ENCODE data around the gene TYSND1. TPM values are rescaled to one million over a fixed set of nuclear protein-coding genes. Genes with fewer than 3 reads are reported as not detected.
A peak's percentile ranks its signal among the peaks of the same experiment; 100 is the strongest.

Gene TYSND1
- total RNA-seq, 2 experiments from 2014 or later: 12.4 to 13.8 TPM

DNA sequence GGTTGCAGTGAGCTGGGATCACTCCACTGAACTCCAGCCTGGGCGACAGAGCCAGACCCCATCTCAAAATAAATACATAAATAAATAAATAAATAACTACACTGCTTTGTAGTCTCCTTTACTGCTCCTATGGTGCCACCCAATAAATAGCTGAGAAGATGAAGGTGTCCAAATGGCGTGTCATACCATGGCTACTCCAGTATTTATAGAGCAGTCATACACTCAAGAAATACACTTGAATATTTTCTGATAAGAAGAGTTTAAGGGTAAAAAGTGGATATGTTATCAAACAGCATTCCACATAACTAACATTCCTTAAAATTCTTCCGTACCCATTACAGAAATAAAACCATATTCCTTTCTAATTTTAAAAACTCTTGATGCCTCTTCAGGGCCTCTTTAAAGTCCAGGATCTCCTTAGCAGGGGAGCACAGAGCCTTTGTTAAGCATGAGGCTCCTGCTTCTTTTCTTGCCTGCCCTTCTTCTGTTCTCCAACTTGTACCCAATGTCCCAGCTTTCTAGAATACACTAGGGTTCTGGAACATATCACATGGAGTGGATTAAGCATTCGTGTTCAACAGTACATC lies 31.7 kb upstream of the TYSND1 start:
- Mint-ChIP-seq H3K4me1 (peaks cover 16% of the 10 kb centered on the region), H3K36me3 (no peaks in the 10 kb centered on the region), H3K9me3 (ENCODE audit: low read depth) (peaks cover 3% of the 10 kb centered on the region), H3K27me3 (peaks cover 8% of the 10 kb centered on the region), H3K4me3 (no peak overlapping the region), H3K27ac (no peak overlapping the region)
- ATAC-seq: no peak
- DNase-seq: no peak
- CTCF ChIA-PET: no interaction called here

DNA sequence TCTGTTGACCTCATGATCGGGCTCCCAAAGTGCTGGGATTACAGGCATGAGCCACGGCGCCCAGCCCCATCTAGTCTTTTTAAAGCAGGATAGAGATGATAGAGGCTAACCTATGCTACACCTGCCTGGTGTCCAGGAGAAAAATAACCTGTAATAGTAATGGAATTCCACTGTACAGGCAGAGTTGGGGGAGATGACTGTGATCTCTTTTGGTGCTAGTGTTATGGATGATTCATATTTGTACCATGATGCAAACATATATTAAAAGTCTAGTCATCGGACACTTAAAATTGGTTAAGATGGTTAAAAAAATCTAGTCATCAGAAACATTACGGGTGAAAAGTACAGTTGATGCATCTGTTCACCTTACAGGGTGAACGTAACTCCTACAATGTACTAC lies 29.9 kb upstream of the TYSND1 start:
- DNase-seq: no peak
- peaks cover 2% of the 10 kb centered on the region for H3K27me3 Mint-ChIP-seq
- no peak overlapping the region for H3K27ac Mint-ChIP-seq
- no peak overlapping the region for H3K4me3 Mint-ChIP-seq
- CTCF ChIA-PET: interaction anchor here (0.5 to 2.1 kb wide), 3 partner anchors 9 to 19 kb away, joined by 3 to 6 read pairs (median 3); no protein-coding TSS in a partner anchor
- no peak for ATAC-seq
- H3K9me3 Mint-ChIP-seq (ENCODE audit: low read depth): peaks cover 3% of the 10 kb centered on the region
- peaks cover 29% of the 10 kb centered on the region for H3K4me1 Mint-ChIP-seq
- H3K36me3 Mint-ChIP-seq: no peaks in the 10 kb centered on the region

DNA sequence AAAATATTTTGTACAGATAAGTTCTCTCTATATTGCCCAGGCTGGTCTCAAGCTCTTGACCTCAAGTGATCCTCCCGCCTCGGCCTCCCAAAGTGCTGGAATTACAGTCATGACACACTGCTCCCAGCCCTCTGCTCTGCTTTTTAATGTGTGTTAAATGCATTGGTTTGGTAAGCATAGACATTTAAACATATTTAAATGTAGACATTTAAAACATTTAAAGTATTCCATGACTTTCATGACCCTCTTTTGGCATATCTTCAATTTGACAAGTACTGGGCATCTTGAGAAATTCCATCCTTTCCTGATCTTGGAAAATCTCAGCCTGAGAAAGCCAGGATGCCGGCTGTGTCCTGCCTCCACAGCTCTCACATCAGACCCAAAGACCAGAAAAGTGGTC lies 29.0 kb upstream of the TYSND1 start:
- Mint-ChIP-seq H3K4me3 (no peak overlapping the region), H3K27ac (no peak overlapping the region), H3K9me3 (ENCODE audit: low read depth) (peaks cover 3% of the 10 kb centered on the region), H3K4me1 (peaks cover 33% of the 10 kb centered on the region), H3K27me3 (peaks cover 2% of the 10 kb centered on the region), H3K36me3 (no peaks in the 10 kb centered on the region)
- CTCF ChIA-PET: interaction anchor here (1.1 to 2.1 kb wide), 4 partner anchors 10 to 189 kb away, joined by 3 to 13 read pairs (median 4); partner anchors contain the start of gene TYSND1
- DNase-seq (no peak), ATAC-seq (no peak)

GRCh38 chr10:70174058-70174741 lies 27.7 kb upstream of the TYSND1 start:
- peak overlapping the region; percentile 77 for H3K27ac Mint-ChIP-seq
- peak overlapping the region; percentile 1 for H3K4me3 Mint-ChIP-seq
- H3K4me1 Mint-ChIP-seq: peaks cover 37% of the 10 kb centered on the region
- H3K27me3 Mint-ChIP-seq: no peaks in the 10 kb centered on the region
- CTCF ChIA-PET: interaction anchor here (0.9 to 2.1 kb wide), 9 partner anchors 16 to 190 kb away, joined by 3 to 13 read pairs (median 3); partner anchors contain the start of gene TYSND1
- no peaks in the 10 kb centered on the region for H3K9me3 Mint-ChIP-seq (ENCODE audit: low read depth)
- ATAC-seq: peak; percentile 18
- DNase-seq: peak; percentile 70
- H3K36me3 Mint-ChIP-seq: no peaks in the 10 kb centered on the region

GRCh38 chr10:70169649-70170364 lies 23.3 kb upstream of the TYSND1 start:
- no peaks in the 10 kb centered on the region for H3K27me3 Mint-ChIP-seq
- DNase-seq: no peak
- H3K9me3 Mint-ChIP-seq (ENCODE audit: low read depth): no peaks in the 10 kb centered on the region
- CTCF ChIA-PET: interaction anchor here (1.0 to 3.1 kb wide), 9 partner anchors 13 to 210 kb away, joined by 3 to 21 read pairs (median 4); partner anchors contain the start of gene TYSND1
- peaks cover 68% of the 10 kb centered on the region for H3K4me1 Mint-ChIP-seq
- H3K4me3 Mint-ChIP-seq: peak overlapping the region; percentile 88
- peak overlapping the region; percentile 93 for H3K27ac Mint-ChIP-seq
- peak; percentile 4 for ATAC-seq
- H3K36me3 Mint-ChIP-seq: peaks cover 19% of the 10 kb centered on the region

DNA sequence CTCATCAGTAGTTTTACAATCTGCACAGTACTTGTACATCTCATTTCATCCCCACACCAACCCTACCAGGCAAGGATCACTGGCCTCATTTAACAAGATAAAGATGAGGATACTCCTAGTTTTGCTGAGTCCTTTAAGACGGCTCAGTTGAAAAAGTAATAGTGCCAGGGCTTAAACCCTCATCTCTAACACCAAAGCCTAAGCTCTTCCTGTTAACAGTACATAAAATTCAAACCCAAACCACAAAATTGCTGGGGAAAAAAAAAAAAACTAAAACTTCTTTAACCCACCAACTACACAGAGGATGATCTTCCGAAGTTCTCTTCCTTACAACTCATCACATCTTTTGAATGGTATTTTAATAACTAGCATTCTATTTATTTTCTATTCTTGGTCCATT lies 22.5 kb upstream of the TYSND1 start:
- Mint-ChIP-seq H3K36me3 (peaks cover 23% of the 10 kb centered on the region), H3K27ac (peak overlapping the region; percentile 93), H3K27me3 (no peaks in the 10 kb centered on the region), H3K9me3 (ENCODE audit: low read depth) (no peaks in the 10 kb centered on the region), H3K4me3 (peak overlapping the region; percentile 88), H3K4me1 (peaks cover 67% of the 10 kb centered on the region)
- DNase-seq (no peak), ATAC-seq (no peak)
- CTCF ChIA-PET: interaction anchor here (0.9 to 3.1 kb wide), 5 partner anchors 21 to 106 kb away, joined by 3 to 20 read pairs (median 4); partner anchors contain the start of gene TYSND1

DNA sequence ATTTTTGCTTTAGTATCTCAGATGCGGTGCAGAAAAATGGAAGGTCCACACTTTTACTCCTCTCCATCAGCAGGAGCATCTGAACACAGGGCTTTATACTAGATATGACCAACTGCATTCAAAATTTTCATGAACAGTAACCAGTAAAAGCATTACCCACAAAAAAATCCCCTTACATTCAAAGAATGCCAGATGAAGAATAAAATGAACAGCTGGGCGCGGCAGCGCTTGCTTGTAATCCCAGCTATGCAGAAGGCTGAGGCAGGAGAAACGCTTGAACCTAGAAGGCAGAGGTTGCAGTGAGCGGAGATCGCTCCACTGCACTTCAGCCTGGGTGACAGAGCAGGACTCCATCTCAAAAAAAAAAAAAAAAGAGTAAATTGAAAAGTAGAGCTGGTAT lies 20.7 kb upstream of the TYSND1 start:
- no peak for ATAC-seq
- Mint-ChIP-seq H3K9me3 (ENCODE audit: low read depth) (no peaks in the 10 kb centered on the region), H3K4me1 (peaks cover 74% of the 10 kb centered on the region), H3K36me3 (peaks cover 32% of the 10 kb centered on the region), H3K4me3 (peak overlapping the region; percentile 2), H3K27ac (peak overlapping the region; percentile 4), H3K27me3 (no peaks in the 10 kb centered on the region)
- CTCF ChIA-PET: interaction anchor here (0.7 to 3.1 kb wide), 5 partner anchors 8 to 63 kb away, joined by 3 to 20 read pairs (median 3); partner anchors contain the start of gene TYSND1
- no peak for DNase-seq

- no peak overlapping the region for H3K4me3 Mint-ChIP-seq
- CTCF ChIA-PET: interaction anchor here (0.8 to 1.1 kb wide), 3 partner anchors 33 to 64 kb away, joined by 3 read pairs; no protein-coding TSS in a partner anchor
- H3K36me3 Mint-ChIP-seq: peaks cover 41% of the 10 kb centered on the region
- H3K9me3 Mint-ChIP-seq (ENCODE audit: low read depth): no peaks in the 10 kb centered on the region
- no peak for DNase-seq
- no peaks in the 10 kb centered on the region for H3K27me3 Mint-ChIP-seq
- no peak for ATAC-seq
- H3K27ac Mint-ChIP-seq: no peak overlapping the region
- peaks cover 75% of the 10 kb centered on the region for H3K4me1 Mint-ChIP-seq
Measured at GRCh38 chr10:70166394-70166793, 19.9 kb upstream of the TYSND1 start.

GRCh38 chr10:70164163-70164562 lies 17.7 kb upstream of the TYSND1 start:
- CTCF ChIA-PET: no interaction called here

GRCh38 chr10:70163448-70163847 lies 16.9 kb upstream of the TYSND1 start:
- no peaks in the 10 kb centered on the region for H3K27me3 Mint-ChIP-seq
- H3K27ac Mint-ChIP-seq: peak overlapping the region; percentile 70
- CTCF ChIA-PET: interaction anchor here (0.7 to 3.7 kb wide), 3 partner anchors 17 to 70 kb away, joined by 3 to 33 read pairs (median 4); partner anchors contain the start of gene TYSND1
- ATAC-seq (no peak), DNase-seq (no peak)
- peaks cover 57% of the 10 kb centered on the region for H3K36me3 Mint-ChIP-seq
- H3K4me3 Mint-ChIP-seq: peak overlapping the region; percentile 1
- H3K4me1 Mint-ChIP-seq: peaks cover 73% of the 10 kb centered on the region
- H3K9me3 Mint-ChIP-seq (ENCODE audit: low read depth): no peaks in the 10 kb centered on the region

More at GRCh38 chr10:70164163-70164562, 17.7 kb upstream of the TYSND1 start:
- Mint-ChIP-seq H3K4me3 (peak overlapping the region; percentile 24), H3K9me3 (ENCODE audit: low read depth) (no peaks in the 10 kb centered on the region), H3K27me3 (no peaks in the 10 kb centered on the region), H3K36me3 (peaks cover 56% of the 10 kb centered on the region), H3K27ac (peak overlapping the region; percentile 23), H3K4me1 (peaks cover 78% of the 10 kb centered on the region)
- ATAC-seq: peak; percentile 11
- DNase-seq: no peak

- peak overlapping the region; percentile 54 for H3K4me3 Mint-ChIP-seq
Measured at GRCh38 chr10:70162892-70163201, 16.3 kb upstream of the TYSND1 start.

GRCh38 chr10:70162151-70162891 lies 15.8 kb upstream of the TYSND1 start:
- peak overlapping the region; percentile 80 for H3K27ac Mint-ChIP-seq
- H3K4me1 Mint-ChIP-seq: peaks cover 64% of the 10 kb centered on the region
- peaks cover 64% of the 10 kb centered on the region for H3K36me3 Mint-ChIP-seq
- DNase-seq: no peak
- H3K4me3 Mint-ChIP-seq: peak overlapping the region; percentile 54
- no peaks in the 10 kb centered on the region for H3K9me3 Mint-ChIP-seq (ENCODE audit: low read depth)
- peak; percentile 68 for ATAC-seq
- no peaks in the 10 kb centered on the region for H3K27me3 Mint-ChIP-seq
- CTCF ChIA-PET: interaction anchor here (0.8 to 3.7 kb wide), 2 partner anchors 16 to 35 kb away, joined by 4 to 33 read pairs; partner anchors contain the start of gene TYSND1

More at GRCh38 chr10:70162892-70163201, 16.3 kb upstream of the TYSND1 start:
- Mint-ChIP-seq H3K27ac (peak overlapping the region; percentile 70), H3K4me1 (peaks cover 67% of the 10 kb centered on the region), H3K27me3 (no peaks in the 10 kb centered on the region), H3K36me3 (peaks cover 60% of the 10 kb centered on the region), H3K9me3 (ENCODE audit: low read depth) (no peaks in the 10 kb centered on the region)
- DNase-seq (peak; percentile 86), ATAC-seq (peak; percentile 90)
- CTCF ChIA-PET: interaction anchor here (0.7 to 3.7 kb wide), 3 partner anchors 17 to 69 kb away, joined by 3 to 33 read pairs (median 4); partner anchors contain the start of gene TYSND1
